D341Med (cell line): ENCODE measurements around the gene DACH2.

Experiments used
- DNase-seq: peaks from one replicate; pipeline ENCODE4 v3.0.0; 2012; ENCODE audit warnings: low spot score

Gene DACH2

GRCh38 chrX:86806786-86807185 lies 658.5 kb downstream of the DACH2 start:
- DNase-seq = peak; percentile 36

- DNase-seq = no peak
Measured at GRCh38 chrX:86809651-86810050, 661.4 kb downstream of the DACH2 start.

- no peak for DNase-seq
Measured at GRCh38 chrX:86829786-86830185, 681.5 kb downstream of the DACH2 start.

GRCh38 chrX:86830685-86831084 lies 682.4 kb downstream of the DACH2 start:
- no peak for DNase-seq

GRCh38 chrX:86845101-86845500 lies 696.9 kb downstream of the DACH2 start:
- DNase-seq = no peak
